HG02943 (cell line): ENCODE results near the gene NEDD4L.

Source experiments
- ATAC-seq: cut with Tn5 transposase; IDR thresholded peaks from one replicate; pipeline ENCODE4 v1.9.1; 2021; ENCODE audit warnings: mild to moderate bottlenecking, low read depth, moderate library complexity; ENCODE audit not compliant: unreplicated experiment

NEDD4L gene

GRCh38 chr18:58051765-58052460 is 7.9 kb downstream of the NEDD4L start:
- no peak for ATAC-seq

GRCh38 chr18:58052960-58053359 is 8.9 kb downstream of the NEDD4L start:
- ATAC-seq = no peak

- ATAC-seq = no peak
These were observed 10.2 kb downstream of the NEDD4L start for GRCh38 chr18:58054041-58054781.

- no peak for ATAC-seq
These were observed 12.0 kb downstream of the NEDD4L start for GRCh38 chr18:58055890-58056558.

GRCh38 chr18:58056852-58057251 is 12.8 kb downstream of the NEDD4L start:
- ATAC-seq = no peak

- no peak for ATAC-seq
These were observed 13.4 kb downstream of the NEDD4L start for GRCh38 chr18:58057291-58057965.

- ATAC-seq = no peak
These were observed 14.7 kb downstream of the NEDD4L start for GRCh38 chr18:58058720-58059119.

- ATAC-seq = no peak
These were observed 16.2 kb downstream of the NEDD4L start for GRCh38 chr18:58060254-58060653.

GRCh38 chr18:58061349-58061748 is 17.3 kb downstream of the NEDD4L start:
- no peak for ATAC-seq

- ATAC-seq = no peak
These were observed 20.5 kb downstream of the NEDD4L start for GRCh38 chr18:58064406-58064998.

- ATAC-seq = no peak
These were observed 21.9 kb downstream of the NEDD4L start for GRCh38 chr18:58065956-58066355.

GRCh38 chr18:58067601-58068000 is 23.6 kb downstream of the NEDD4L start:
- no peak for ATAC-seq

GRCh38 chr18:58069099-58069498 is 25.1 kb downstream of the NEDD4L start:
- no peak for ATAC-seq

- ATAC-seq = no peak
These were observed 25.8 kb downstream of the NEDD4L start for GRCh38 chr18:58069721-58070292.

GRCh38 chr18:58076052-58076451 is 32.0 kb downstream of the NEDD4L start:
- no peak for ATAC-seq

GRCh38 chr18:58077329-58077728 is 33.3 kb downstream of the NEDD4L start:
- no peak for ATAC-seq

GRCh38 chr18:58078889-58079573 is 35.0 kb downstream of the NEDD4L start:
- ATAC-seq = no peak

- no peak for ATAC-seq
These were observed 36.4 kb downstream of the NEDD4L start for GRCh38 chr18:58080451-58080850.

GRCh38 chr18:58087928-58088690 is 44.1 kb downstream of the NEDD4L start:
- no peak for ATAC-seq
